ENCODE results near the gene SGMS1. TPM values are rescaled to one million over a fixed set of nuclear protein-coding genes. Genes with fewer than 3 reads are reported as not detected.
"Not testable (repeated sequence)": the region's sequence is repeated elsewhere in the genome, so short reads cannot be mapped to it uniquely, and the experiment has no call there.

Gene SGMS1
- total RNA-seq, 1 donor = 61.2 TPM

- H3K4me3 ChIP-seq (ENCODE audit: low read depth, low read length) = no peak overlapping the region
- DNase-seq (ENCODE audit: low read depth) = no peak
- no peak for TF ChIP-seq CTCF (IDR thresholded peaks at IDR 0.05; ENCODE audit: insufficient read depth, low read length)
Observed at GRCh38 chr10:50653758-50654157, 30.0 kb upstream of the SGMS1 start.

GRCh38 chr10:50653142-50653541 is 29.4 kb upstream of the SGMS1 start:
- TF ChIP-seq CTCF (IDR thresholded peaks at IDR 0.05; ENCODE audit: insufficient read depth, low read length) = peak; percentile 79
- DNase-seq (ENCODE audit: low read depth) = peak; percentile 60
- no peak overlapping the region for H3K4me3 ChIP-seq (ENCODE audit: low read depth, low read length)

GRCh38 chr10:50651808-50652207 is 28.1 kb upstream of the SGMS1 start:
- no peak for DNase-seq (ENCODE audit: low read depth)
- no peak overlapping the region for H3K4me3 ChIP-seq (ENCODE audit: low read depth, low read length)
- TF ChIP-seq CTCF (IDR thresholded peaks at IDR 0.05; ENCODE audit: insufficient read depth, low read length) = no peak

GRCh38 chr10:50650481-50650880 is 26.7 kb upstream of the SGMS1 start:
- no peak for TF ChIP-seq CTCF (IDR thresholded peaks at IDR 0.05; ENCODE audit: insufficient read depth, low read length)
- H3K4me3 ChIP-seq (ENCODE audit: low read depth, low read length) = no peak overlapping the region
- DNase-seq (ENCODE audit: low read depth) = no peak

GRCh38 chr10:50648935-50649227 is 25.1 kb upstream of the SGMS1 start:
- no peak for TF ChIP-seq CTCF (IDR thresholded peaks at IDR 0.05; ENCODE audit: insufficient read depth, low read length)
- DNase-seq (ENCODE audit: low read depth) = no peak
- no peak overlapping the region for H3K4me3 ChIP-seq (ENCODE audit: low read depth, low read length)

- TF ChIP-seq CTCF (IDR thresholded peaks at IDR 0.05; ENCODE audit: insufficient read depth, low read length) = no peak
- H3K4me3 ChIP-seq (ENCODE audit: low read depth, low read length) = no peak overlapping the region
- no peak for DNase-seq (ENCODE audit: low read depth)
Observed at GRCh38 chr10:50648089-50648934, 24.6 kb upstream of the SGMS1 start.

GRCh38 chr10:50647350-50647749 is 23.6 kb upstream of the SGMS1 start:
- not testable (repeated sequence) for H3K4me3 ChIP-seq (ENCODE audit: low read depth, low read length); DNase-seq (ENCODE audit: low read depth)

Data from fibroblast of the aortic adventitia (primary cell).